ENCODE measurements around the gene OSCP1. TPM values are rescaled to one million over a fixed set of nuclear protein-coding genes. Genes with fewer than 3 reads are reported as not detected.
A peak's percentile ranks its signal among the peaks of the same experiment; 100 is the strongest.

The OSCP1 gene
- total and polyA plus RNA-seq, 9 donors, result 9.1 to 27.7 (median 12.2) TPM

DNA sequence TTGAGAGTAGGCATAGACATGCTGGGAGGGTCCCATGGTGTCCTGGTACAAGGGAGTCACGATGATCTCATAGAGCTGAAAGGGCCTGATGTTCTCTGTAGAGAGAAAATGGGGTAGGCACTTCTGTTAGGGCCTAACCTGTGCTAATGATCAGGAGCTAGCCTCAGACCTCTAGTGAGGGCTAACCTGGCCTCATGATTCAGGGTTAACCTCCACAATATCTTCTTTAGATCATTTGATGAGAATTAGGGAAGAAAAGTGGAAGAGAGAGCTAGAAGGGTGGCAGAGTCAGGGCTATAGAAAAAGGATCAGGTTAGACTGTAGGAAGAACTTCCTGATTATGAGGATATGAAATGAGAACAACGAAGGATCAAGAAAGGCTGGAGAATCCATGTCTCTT, 18.9 kb upstream of the OSCP1 start:
- intact Hi-C loops (cut with DNase I), result no loop called here
- DNase-seq, result no peak
- Histone ChIP-seq H3K27me3 (no peaks in the 10 kb centered on the region), H3K4me3 (no peak overlapping the region), H3K36me3 (no peaks in the 10 kb centered on the region), H3K9me3 (no peaks in the 10 kb centered on the region), H3K4me1 (ENCODE audit: insufficient read depth) (no peaks in the 10 kb centered on the region), H3K27ac (no peak overlapping the region)
- 63 to 89% (median 85%) methylated on average over 2 of the region's 2 CpGs for WGBS, 3 donors
- TF ChIP-seq POLR2A (IDR thresholded peaks at IDR 0.05) (no peak), EP300 (IDR thresholded peaks at IDR 0.05) (no peak)
- TF ChIP-seq, protein P1, sequence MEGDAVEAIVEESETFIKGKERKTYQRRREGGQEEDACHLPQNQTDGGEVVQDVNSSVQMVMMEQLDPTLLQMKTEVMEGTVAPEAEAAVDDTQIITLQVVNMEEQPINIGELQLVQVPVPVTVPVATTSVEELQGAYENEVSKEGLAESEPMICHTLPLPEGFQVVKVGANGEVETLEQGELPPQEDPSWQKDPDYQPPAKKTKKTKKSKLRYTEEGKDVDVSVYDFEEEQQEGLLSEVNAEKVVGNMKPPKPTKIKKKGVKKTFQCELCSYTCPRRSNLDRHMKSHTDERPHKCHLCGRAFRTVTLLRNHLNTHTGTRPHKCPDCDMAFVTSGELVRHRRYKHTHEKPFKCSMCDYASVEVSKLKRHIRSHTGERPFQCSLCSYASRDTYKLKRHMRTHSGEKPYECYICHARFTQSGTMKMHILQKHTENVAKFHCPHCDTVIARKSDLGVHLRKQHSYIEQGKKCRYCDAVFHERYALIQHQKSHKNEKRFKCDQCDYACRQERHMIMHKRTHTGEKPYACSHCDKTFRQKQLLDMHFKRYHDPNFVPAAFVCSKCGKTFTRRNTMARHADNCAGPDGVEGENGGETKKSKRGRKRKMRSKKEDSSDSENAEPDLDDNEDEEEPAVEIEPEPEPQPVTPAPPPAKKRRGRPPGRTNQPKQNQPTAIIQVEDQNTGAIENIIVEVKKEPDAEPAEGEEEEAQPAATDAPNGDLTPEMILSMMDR (IDR thresholded peaks at IDR 0.05), result no peak

DNA sequence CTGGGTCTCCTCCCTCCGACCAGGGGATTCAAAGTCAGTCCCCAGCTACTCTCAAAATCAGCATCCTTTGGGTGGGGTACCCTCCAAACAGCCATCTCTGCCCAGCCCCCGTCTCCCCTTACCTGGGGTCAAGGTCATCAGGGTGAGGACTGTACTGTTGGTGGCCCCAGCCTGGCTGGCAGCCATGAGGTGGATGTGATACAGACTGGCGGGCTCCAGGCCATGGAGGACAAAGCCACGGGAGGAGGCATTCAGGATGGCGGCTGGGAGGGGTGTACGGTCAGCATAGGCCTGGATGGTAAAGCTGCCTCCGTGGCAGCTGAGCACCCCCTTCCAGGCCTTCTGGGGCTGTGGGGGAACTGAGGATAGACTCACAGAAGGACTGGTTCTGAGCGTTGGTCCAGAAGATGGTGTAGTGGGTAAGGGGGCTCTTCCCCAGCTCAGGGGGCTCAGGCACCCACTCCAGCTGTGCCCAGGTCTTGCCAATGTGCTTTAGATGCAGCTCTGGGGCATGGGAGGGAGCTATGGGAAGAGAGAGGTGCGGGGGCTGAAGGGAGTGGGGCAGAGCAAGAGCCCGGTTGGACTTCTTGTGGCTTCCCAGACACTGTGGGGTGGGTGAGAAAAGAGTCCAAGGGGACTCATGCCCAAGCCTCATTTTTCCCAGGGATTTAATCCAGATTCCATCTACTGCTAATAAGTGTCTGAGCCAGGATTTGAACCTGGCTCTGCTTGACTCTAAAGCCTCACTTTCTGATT, 17.6 kb upstream of the OSCP1 start:
- no peak for DNase-seq
- Histone ChIP-seq H3K9me3 (no peaks in the 10 kb centered on the region), H3K27ac (no peak overlapping the region), H3K4me1 (ENCODE audit: insufficient read depth) (peaks cover 2% of the 10 kb centered on the region), H3K36me3 (no peaks in the 10 kb centered on the region), H3K4me3 (no peak overlapping the region), H3K27me3 (no peaks in the 10 kb centered on the region)
- TF ChIP-seq POLR2A (IDR thresholded peaks at IDR 0.05) (no peak), EP300 (IDR thresholded peaks at IDR 0.05) (no peak)
- TF ChIP-seq, protein P1 (IDR thresholded peaks at IDR 0.05), result no peak
- intact Hi-C loops (cut with DNase I), result no loop called here
- 71 to 78% (median 75%) methylated on average over 10 of the region's 10 CpGs for WGBS, 3 donors

DNA sequence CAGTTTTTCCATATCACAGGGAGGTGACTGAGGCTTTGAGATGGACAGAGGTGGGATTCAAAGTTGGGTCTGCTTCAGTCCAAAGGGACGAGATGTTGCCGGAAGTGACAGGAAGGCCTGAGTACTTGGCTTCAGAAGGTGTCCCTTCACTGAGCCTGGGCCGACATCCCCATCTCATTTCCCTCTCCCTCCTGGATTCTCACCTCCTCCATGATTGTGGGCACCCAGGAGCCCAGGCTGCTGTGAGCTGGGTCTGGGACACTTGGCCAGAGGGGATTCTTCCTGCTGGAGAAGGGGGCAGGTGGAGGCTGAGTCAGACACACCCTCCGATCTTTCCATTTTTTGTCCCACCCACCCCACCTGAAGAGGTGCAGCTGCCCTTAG, 16.8 kb upstream of the OSCP1 start:
- Histone ChIP-seq H3K9me3 (no peaks in the 10 kb centered on the region), H3K4me1 (ENCODE audit: insufficient read depth) (peaks cover 2% of the 10 kb centered on the region), H3K27me3 (no peaks in the 10 kb centered on the region), H3K27ac (no peak overlapping the region), H3K4me3 (no peak overlapping the region), H3K36me3 (no peaks in the 10 kb centered on the region)
- WGBS, 3 donors, result 92 to 95% (median 92%) methylated on average over 4 of the region's 4 CpGs
- TF ChIP-seq, protein P1 (IDR thresholded peaks at IDR 0.05), result no peak
- TF ChIP-seq POLR2A (IDR thresholded peaks at IDR 0.05) (no peak), EP300 (IDR thresholded peaks at IDR 0.05) (no peak)
- intact Hi-C loops (cut with DNase I), result no loop called here
- DNase-seq, result no peak

DNA sequence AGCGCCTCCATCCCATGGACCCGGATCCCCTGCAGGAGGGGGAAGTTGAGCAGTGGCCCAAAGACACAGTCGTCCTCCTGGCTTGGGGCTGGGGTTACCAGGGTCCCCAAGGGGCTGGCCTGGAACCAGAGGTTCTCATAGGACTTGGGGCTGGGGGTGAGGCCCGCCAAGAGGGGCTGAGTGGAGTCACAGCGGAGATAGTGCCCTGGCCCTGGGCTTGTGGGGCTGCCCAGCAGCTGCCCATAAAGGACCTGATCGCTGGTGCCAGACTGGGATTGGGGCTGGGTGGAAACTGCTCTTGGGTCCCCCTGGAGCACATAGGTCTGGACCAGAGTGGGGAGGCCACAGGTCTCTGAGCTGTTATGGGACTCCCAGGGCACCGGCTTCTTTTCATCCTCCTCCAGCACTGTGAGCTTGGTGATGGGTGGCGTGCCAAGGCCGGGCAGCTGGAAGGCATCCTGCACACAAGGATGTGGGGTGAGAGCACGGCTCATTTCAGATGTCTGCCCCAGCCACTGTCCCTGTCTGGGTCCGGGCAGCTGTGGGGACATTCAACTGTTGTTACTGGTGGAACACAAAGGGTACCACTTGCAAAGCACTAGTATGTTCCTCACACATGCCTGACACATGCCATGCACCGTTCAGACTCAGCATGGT, 16.2 kb upstream of the OSCP1 start:
- intact Hi-C loops (cut with DNase I), result no loop called here
- no peaks in the 10 kb centered on the region for H3K27me3 ChIP-seq
- peak in 1 of 5 donors; percentile 32 for DNase-seq
- H3K9me3 ChIP-seq, result no peaks in the 10 kb centered on the region
- 80 to 90% (median 80%) methylated on average over 12 of the region's 12 CpGs for WGBS, 3 donors
- H3K4me1 ChIP-seq (ENCODE audit: insufficient read depth), result peaks cover 2% of the 10 kb centered on the region
- no peak overlapping the region for H3K4me3 ChIP-seq
- H3K27ac ChIP-seq, result no peak overlapping the region
- H3K36me3 ChIP-seq, result no peaks in the 10 kb centered on the region
- TF ChIP-seq, protein P1 (IDR thresholded peaks at IDR 0.05), result no peak
- TF ChIP-seq POLR2A (IDR thresholded peaks at IDR 0.05) (no peak), EP300 (IDR thresholded peaks at IDR 0.05) (no peak)
